ENCODE measurements around the gene EPC2.
"Not testable (repeated sequence)": the region's sequence is repeated elsewhere in the genome, so short reads cannot be mapped to it uniquely, and the experiment has no call there.

The EPC2 gene

GRCh38 chr2:148746973-148747372, 102.4 kb downstream of the EPC2 start:
- Histone ChIP-seq H3K36me3 (ENCODE audit: control insufficient read depth, insufficient read depth, low read length) (no peaks in the 10 kb centered on the region), H3K27me3 (ENCODE audit: control insufficient read depth, insufficient read depth, low read length, poor library complexity, severe bottlenecking) (no peaks in the 10 kb centered on the region), H3K9me3 (ENCODE audit: control insufficient read depth, low read length) (no peaks in the 10 kb centered on the region), H3K27ac (ENCODE audit: insufficient read depth, low read depth, low read length, poor library complexity, severe bottlenecking) (no peak overlapping the region), H3K4me1 (ENCODE audit: control insufficient read depth, insufficient read depth, low read length) (no peaks in the 10 kb centered on the region), H3K4me3 (ENCODE audit: insufficient read depth, low read depth, low read length) (no peak overlapping the region)
- WGBS, 2 experiments = 91 to 100% methylated on average over 1 of the region's 1 CpG

GRCh38 chr2:148751907-148752306, 107.4 kb downstream of the EPC2 start:
- H3K4me3 ChIP-seq (ENCODE audit: insufficient read depth, low read depth, low read length) = no peak overlapping the region
- no peaks in the 10 kb centered on the region for H3K27me3 ChIP-seq (ENCODE audit: control insufficient read depth, insufficient read depth, low read length, poor library complexity, severe bottlenecking)
- no peaks in the 10 kb centered on the region for H3K36me3 ChIP-seq (ENCODE audit: control insufficient read depth, insufficient read depth, low read length)
- H3K4me1 ChIP-seq (ENCODE audit: control insufficient read depth, insufficient read depth, low read length) = no peaks in the 10 kb centered on the region
- WGBS, 2 experiments = 78 to 81% methylated on average over 4 of the region's 4 CpGs
- no peaks in the 10 kb centered on the region for H3K9me3 ChIP-seq (ENCODE audit: control insufficient read depth, low read length)
- H3K27ac ChIP-seq (ENCODE audit: insufficient read depth, low read depth, low read length, poor library complexity, severe bottlenecking) = no peak overlapping the region

- Histone ChIP-seq H3K4me3 (ENCODE audit: insufficient read depth, low read depth, low read length) (no peak overlapping the region), H3K9me3 (ENCODE audit: control insufficient read depth, low read length) (no peaks in the 10 kb centered on the region), H3K27ac (ENCODE audit: insufficient read depth, low read depth, low read length, poor library complexity, severe bottlenecking) (no peak overlapping the region), H3K4me1 (ENCODE audit: control insufficient read depth, insufficient read depth, low read length) (no peaks in the 10 kb centered on the region), H3K27me3 (ENCODE audit: control insufficient read depth, insufficient read depth, low read length, poor library complexity, severe bottlenecking) (no peaks in the 10 kb centered on the region), H3K36me3 (ENCODE audit: control insufficient read depth, insufficient read depth, low read length) (no peaks in the 10 kb centered on the region)
- 97 to 100% methylated on average over 3 of the region's 3 CpGs for WGBS, 2 experiments
Observed at GRCh38 chr2:148752977-148753376, 108.4 kb downstream of the EPC2 start.

- no peaks in the 10 kb centered on the region for H3K36me3 ChIP-seq (ENCODE audit: control insufficient read depth, insufficient read depth, low read length)
- 100% methylated on average over 1 of the region's 1 CpG; no CpG with 5 or more reads in 1 of the 2 experiments for WGBS, 2 experiments
- H3K27ac ChIP-seq (ENCODE audit: insufficient read depth, low read depth, low read length, poor library complexity, severe bottlenecking) = no peak overlapping the region
- no peaks in the 10 kb centered on the region for H3K27me3 ChIP-seq (ENCODE audit: control insufficient read depth, insufficient read depth, low read length, poor library complexity, severe bottlenecking)
- no peaks in the 10 kb centered on the region for H3K4me1 ChIP-seq (ENCODE audit: control insufficient read depth, insufficient read depth, low read length)
- H3K4me3 ChIP-seq (ENCODE audit: insufficient read depth, low read depth, low read length) = no peak overlapping the region
- no peaks in the 10 kb centered on the region for H3K9me3 ChIP-seq (ENCODE audit: control insufficient read depth, low read length)
Observed at GRCh38 chr2:148754864-148755263, 110.3 kb downstream of the EPC2 start.

GRCh38 chr2:148756292-148756975, 111.9 kb downstream of the EPC2 start:
- 83 to 87% methylated on average over 3 to 4 of the region's 4 CpGs for WGBS, 2 experiments
- Histone ChIP-seq H3K27me3 (ENCODE audit: control insufficient read depth, insufficient read depth, low read length, poor library complexity, severe bottlenecking) (no peaks in the 10 kb centered on the region), H3K36me3 (ENCODE audit: control insufficient read depth, insufficient read depth, low read length) (no peaks in the 10 kb centered on the region), H3K27ac (ENCODE audit: insufficient read depth, low read depth, low read length, poor library complexity, severe bottlenecking) (no peak overlapping the region), H3K4me3 (ENCODE audit: insufficient read depth, low read depth, low read length) (no peak overlapping the region), H3K9me3 (ENCODE audit: control insufficient read depth, low read length) (no peaks in the 10 kb centered on the region), H3K4me1 (ENCODE audit: control insufficient read depth, insufficient read depth, low read length) (no peaks in the 10 kb centered on the region)

- H3K4me1 ChIP-seq (ENCODE audit: control insufficient read depth, insufficient read depth, low read length) = no peaks in the 10 kb centered on the region
- H3K9me3 ChIP-seq (ENCODE audit: control insufficient read depth, low read length) = no peaks in the 10 kb centered on the region
- no peak overlapping the region for H3K4me3 ChIP-seq (ENCODE audit: insufficient read depth, low read depth, low read length)
- WGBS, 2 experiments = 90 to 96% methylated on average over 2 to 3 of the region's 3 CpGs
- no peaks in the 10 kb centered on the region for H3K27me3 ChIP-seq (ENCODE audit: control insufficient read depth, insufficient read depth, low read length, poor library complexity, severe bottlenecking)
- no peak overlapping the region for H3K27ac ChIP-seq (ENCODE audit: insufficient read depth, low read depth, low read length, poor library complexity, severe bottlenecking)
- H3K36me3 ChIP-seq (ENCODE audit: control insufficient read depth, insufficient read depth, low read length) = peaks cover 3% of the 10 kb centered on the region
Observed at GRCh38 chr2:148764815-148765214, 120.3 kb downstream of the EPC2 start.

GRCh38 chr2:148770047-148770446, 125.5 kb downstream of the EPC2 start:
- no peak overlapping the region for H3K27ac ChIP-seq (ENCODE audit: insufficient read depth, low read depth, low read length, poor library complexity, severe bottlenecking)
- H3K36me3 ChIP-seq (ENCODE audit: control insufficient read depth, insufficient read depth, low read length) = peaks cover 12% of the 10 kb centered on the region
- no peaks in the 10 kb centered on the region for H3K4me1 ChIP-seq (ENCODE audit: control insufficient read depth, insufficient read depth, low read length)
- no peaks in the 10 kb centered on the region for H3K9me3 ChIP-seq (ENCODE audit: control insufficient read depth, low read length)
- 94 to 98% methylated on average over 4 of the region's 4 CpGs for WGBS, 2 experiments
- H3K27me3 ChIP-seq (ENCODE audit: control insufficient read depth, insufficient read depth, low read length, poor library complexity, severe bottlenecking) = no peaks in the 10 kb centered on the region
- no peak overlapping the region for H3K4me3 ChIP-seq (ENCODE audit: insufficient read depth, low read depth, low read length)

GRCh38 chr2:148781544-148781943, 137.0 kb downstream of the EPC2 start:
- no peaks in the 10 kb centered on the region for H3K27me3 ChIP-seq (ENCODE audit: control insufficient read depth, insufficient read depth, low read length, poor library complexity, severe bottlenecking)
- WGBS, 2 experiments = 96% methylated on average over 4 to 5 of the region's 5 CpGs
- H3K36me3 ChIP-seq (ENCODE audit: control insufficient read depth, insufficient read depth, low read length) = peaks cover 22% of the 10 kb centered on the region
- H3K4me1 ChIP-seq (ENCODE audit: control insufficient read depth, insufficient read depth, low read length) = no peaks in the 10 kb centered on the region
- H3K9me3 ChIP-seq (ENCODE audit: control insufficient read depth, low read length) = no peaks in the 10 kb centered on the region
- no peak overlapping the region for H3K4me3 ChIP-seq (ENCODE audit: insufficient read depth, low read depth, low read length)
- H3K27ac ChIP-seq (ENCODE audit: insufficient read depth, low read depth, low read length, poor library complexity, severe bottlenecking) = no peak overlapping the region

GRCh38 chr2:148789059-148789458, 144.5 kb downstream of the EPC2 start:
- Histone ChIP-seq H3K27me3 (ENCODE audit: control insufficient read depth, insufficient read depth, low read length, poor library complexity, severe bottlenecking) (no peaks in the 10 kb centered on the region), H3K4me1 (ENCODE audit: control insufficient read depth, insufficient read depth, low read length) (no peaks in the 10 kb centered on the region), H3K9me3 (ENCODE audit: control insufficient read depth, low read length) (no peaks in the 10 kb centered on the region), H3K4me3 (ENCODE audit: insufficient read depth, low read depth, low read length) (no peak overlapping the region), H3K36me3 (ENCODE audit: control insufficient read depth, insufficient read depth, low read length) (peaks cover 13% of the 10 kb centered on the region), H3K27ac (ENCODE audit: insufficient read depth, low read depth, low read length, poor library complexity, severe bottlenecking) (no peak overlapping the region)

GRCh38 chr2:148790172-148790571, 145.6 kb downstream of the EPC2 start:
- H3K36me3 ChIP-seq (ENCODE audit: control insufficient read depth, insufficient read depth, low read length); H3K27ac ChIP-seq (ENCODE audit: insufficient read depth, low read depth, low read length, poor library complexity, severe bottlenecking); H3K4me1 ChIP-seq (ENCODE audit: control insufficient read depth, insufficient read depth, low read length); H3K9me3 ChIP-seq (ENCODE audit: control insufficient read depth, low read length); H3K27me3 ChIP-seq (ENCODE audit: control insufficient read depth, insufficient read depth, low read length, poor library complexity, severe bottlenecking); H3K4me3 ChIP-seq (ENCODE audit: insufficient read depth, low read depth, low read length): not testable (repeated sequence)
- 97 to 100% methylated on average over 4 of the region's 5 CpGs for WGBS, 2 experiments

GRCh38 chr2:148794558-148794957, 150.0 kb downstream of the EPC2 start:
- no peaks in the 10 kb centered on the region for H3K27me3 ChIP-seq (ENCODE audit: control insufficient read depth, insufficient read depth, low read length, poor library complexity, severe bottlenecking)
- H3K36me3 ChIP-seq (ENCODE audit: control insufficient read depth, insufficient read depth, low read length) = no peaks in the 10 kb centered on the region
- H3K27ac ChIP-seq (ENCODE audit: insufficient read depth, low read depth, low read length, poor library complexity, severe bottlenecking) = no peak overlapping the region
- 98 to 99% methylated on average over 2 of the region's 2 CpGs for WGBS, 2 experiments
- no peaks in the 10 kb centered on the region for H3K4me1 ChIP-seq (ENCODE audit: control insufficient read depth, insufficient read depth, low read length)
- H3K9me3 ChIP-seq (ENCODE audit: control insufficient read depth, low read length) = no peaks in the 10 kb centered on the region
- no peak overlapping the region for H3K4me3 ChIP-seq (ENCODE audit: insufficient read depth, low read depth, low read length)

All from ectodermal cell (in vitro differentiated cells).